Measurements from ENCODE around the gene ANKRD18A. TPM values are rescaled to one million over a fixed set of nuclear protein-coding genes. Genes with fewer than 3 reads are reported as not detected.
"Not testable (repeated sequence)": the region's sequence is repeated elsewhere in the genome, so short reads cannot be mapped to it uniquely, and the experiment has no call there.

Gene ANKRD18A
- polyA plus RNA-seq, 4 donors, result 2.3 to 5.9 (median 4.4) TPM

DNA sequence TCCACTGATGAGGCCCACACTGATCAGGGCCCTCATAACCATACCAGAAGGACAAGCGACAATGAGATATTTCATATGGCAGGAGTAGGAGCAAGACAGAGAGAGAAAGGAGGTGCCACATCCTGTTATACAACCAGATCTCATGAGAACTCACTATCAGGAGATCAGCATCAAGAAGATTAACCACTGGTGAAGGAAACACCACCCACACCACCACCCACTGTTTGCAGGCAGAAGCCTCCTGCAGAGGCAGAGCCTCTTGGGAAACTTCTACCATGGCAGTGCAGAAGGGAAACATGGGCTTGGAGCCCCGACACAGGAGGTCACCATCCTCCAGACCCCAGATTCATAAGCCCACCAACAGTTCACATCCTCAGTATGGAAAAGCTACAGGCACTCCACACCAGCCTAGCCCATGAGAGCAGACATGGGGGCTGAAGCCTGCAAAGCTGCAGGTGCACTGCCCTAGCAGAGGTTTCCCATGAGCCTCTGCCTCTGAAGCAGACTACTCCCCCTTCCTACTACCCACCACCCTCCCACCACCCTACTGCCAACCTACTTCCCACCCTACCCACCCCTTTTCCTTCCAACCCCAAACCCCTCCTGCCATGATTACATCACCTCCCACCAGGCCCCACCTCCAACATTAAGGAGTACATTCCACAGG lies 73.8 kb downstream of the ANKRD18A start:
- DNase-seq (ENCODE audit: low read depth in 4 of 4, low spot score in 2 of 4), result not testable (repeated sequence)

DNA sequence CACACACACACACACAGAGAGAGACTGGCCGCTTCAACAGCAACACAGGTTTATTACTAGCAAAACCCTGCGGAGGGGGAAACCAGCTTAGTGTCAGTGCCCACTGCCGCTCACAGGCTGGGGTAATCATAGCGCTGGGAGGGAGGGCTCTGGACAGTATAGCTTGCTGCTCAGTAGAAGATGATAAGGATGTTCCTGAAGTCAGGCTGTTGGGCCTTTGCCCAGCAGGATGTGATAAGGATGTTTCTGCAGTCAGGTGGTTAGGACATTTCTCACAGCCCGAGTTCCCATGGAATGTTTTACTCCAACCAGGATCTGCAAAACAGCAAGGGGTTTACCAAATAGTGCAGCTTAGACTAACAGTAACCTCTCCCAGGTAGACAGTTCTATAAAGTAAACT lies 79.9 kb downstream of the ANKRD18A start:
- not testable (repeated sequence) for DNase-seq (ENCODE audit: low read depth in 4 of 4, low spot score in 2 of 4)

DNA sequence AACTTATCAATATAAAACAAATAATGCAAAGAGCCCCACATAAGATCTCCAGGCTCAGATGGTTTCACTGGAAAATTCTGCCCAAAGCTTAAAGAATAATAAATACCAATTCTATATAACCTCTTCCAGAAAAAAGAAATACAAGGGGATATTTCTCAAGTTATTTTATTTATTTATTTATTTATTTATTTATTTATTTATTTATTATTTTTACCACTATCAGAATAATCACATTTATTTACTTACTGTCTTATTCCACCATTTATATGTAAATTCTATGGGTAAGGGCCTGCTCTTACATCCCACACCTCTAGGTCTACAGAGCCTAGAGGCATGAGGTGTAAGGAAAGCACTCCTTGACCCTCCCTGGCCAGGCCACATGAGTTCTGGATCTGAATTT lies 91.1 kb downstream of the ANKRD18A start:
- DNase-seq (ENCODE audit: low read depth in 4 of 4, low spot score in 2 of 4), result no peak

DNA sequence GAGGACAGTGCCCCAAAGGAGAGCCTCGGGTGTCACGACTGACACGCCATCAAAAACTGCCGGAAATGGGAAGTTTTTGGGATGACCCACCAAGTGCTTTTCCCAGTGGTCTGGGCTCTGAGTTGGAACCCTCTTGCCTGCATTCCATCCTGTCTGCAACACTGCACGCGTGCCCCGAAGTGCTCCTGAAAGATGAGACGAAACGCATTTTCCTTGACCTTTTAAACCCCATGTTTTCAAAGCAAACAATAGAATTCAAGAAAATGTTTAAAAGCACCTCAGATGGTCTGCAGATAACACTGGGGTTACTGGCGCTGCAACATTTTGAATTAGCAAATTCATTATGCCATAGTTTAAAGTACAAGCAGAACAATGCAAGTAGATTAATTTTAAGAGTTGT lies 92.9 kb downstream of the ANKRD18A start:
- DNase-seq (ENCODE audit: low read depth in 4 of 4, low spot score in 2 of 4), result peak in 1 of 4 donors; percentile 23

DNA sequence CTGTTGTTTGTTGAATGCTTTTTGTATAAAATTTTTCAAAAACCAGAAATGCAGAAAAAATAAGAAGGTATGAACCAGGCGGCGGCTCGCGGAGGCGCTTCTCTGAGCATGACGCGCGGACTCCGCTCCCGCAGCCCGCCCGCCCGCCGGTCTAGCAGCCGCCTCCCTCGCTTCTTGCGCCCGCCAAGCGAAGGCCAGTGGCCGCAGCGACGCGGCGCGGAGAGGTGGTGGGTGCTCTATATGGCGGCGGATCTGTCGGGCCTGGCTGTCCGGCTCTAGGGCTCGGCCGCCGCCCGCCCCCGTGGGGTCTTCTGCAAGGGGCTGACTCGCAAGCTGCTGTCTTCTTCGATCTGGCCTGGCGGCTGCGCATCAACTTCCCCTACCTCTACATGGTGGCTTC lies 93.8 kb downstream of the ANKRD18A start:
- DNase-seq (ENCODE audit: low read depth in 4 of 4, low spot score in 2 of 4), result no peak

DNA sequence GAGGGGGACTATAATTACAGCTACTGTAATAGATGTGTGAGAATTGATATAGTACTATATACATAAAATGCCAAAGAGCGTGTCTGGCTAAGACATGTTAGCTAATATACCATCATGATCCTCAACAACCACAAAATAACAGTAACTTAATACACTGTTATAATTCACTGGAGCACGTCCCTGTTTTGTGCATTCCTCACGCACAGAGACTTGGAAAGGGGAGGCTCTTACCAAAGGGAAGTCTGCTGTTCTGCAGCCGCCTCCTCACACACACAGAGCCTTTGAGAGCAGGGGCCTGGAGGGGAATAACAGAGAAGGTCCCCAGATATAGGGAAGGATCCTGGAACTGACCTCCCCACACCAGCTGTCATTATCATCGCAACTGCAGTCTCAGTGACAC lies 97.3 kb downstream of the ANKRD18A start:
- DNase-seq (ENCODE audit: low read depth in 4 of 4, low spot score in 2 of 4), result no peak

DNA sequence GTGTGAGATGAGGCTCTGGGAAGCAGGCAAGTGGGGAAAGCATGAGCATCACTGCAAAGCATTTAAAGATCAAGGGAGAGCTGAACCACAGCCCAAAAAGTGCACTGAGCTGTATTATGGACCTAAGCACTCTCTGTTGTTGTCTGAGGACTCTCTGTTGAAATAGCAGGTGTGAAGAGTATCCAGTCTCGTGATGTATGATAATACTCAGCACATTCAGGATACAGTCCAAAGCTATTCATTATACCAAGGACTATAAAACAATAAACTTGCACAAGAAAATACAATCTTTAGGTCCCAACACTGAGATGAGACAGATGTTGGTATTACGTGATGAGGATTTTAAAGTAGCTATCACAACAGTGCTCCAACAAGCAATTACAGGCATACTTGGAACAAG lies 98.6 kb downstream of the ANKRD18A start:
- DNase-seq (ENCODE audit: low read depth in 4 of 4, low spot score in 2 of 4), result no peak

Other genes with a start within 250 kb of the ANKRD18A start
- 10 to 100 TPM; 25.6 to 39.3 (median 36.1) TPM for gene ALDH1B1, start 227.9 kb downstream of the ANKRD18A start, polyA plus RNA-seq (ENCODE audit: insufficient read length in 4 of 4)
- gene IGFBPL1, start 196.1 kb downstream of the ANKRD18A start, polyA plus RNA-seq (ENCODE audit: insufficient read length in 4 of 4), result 1 to 10 TPM; 1.0 to 2.1 (median 1.8) TPM
- gene FAM240B, start 99.5 kb upstream of the ANKRD18A start, polyA plus RNA-seq (ENCODE audit: insufficient read length in 4 of 4), result under 1 TPM in 2 of 4 donors, not detected in 2; 0.08 to 0.17 TPM